GM21528 (cell line): ENCODE measurements around the gene NUSAP1.
"Not testable (repeated sequence)": the region's sequence is repeated elsewhere in the genome, so short reads cannot be mapped to it uniquely, and the experiment has no call there.

Experiments
- ATAC-seq: cut with Tn5 transposase; IDR thresholded peaks from one replicate; pipeline ENCODE4 v1.9.1; 2021; ENCODE audit warnings: mild to moderate bottlenecking, moderate library complexity; ENCODE audit not compliant: unreplicated experiment, low FRiP score

NUSAP1 gene

DNA sequence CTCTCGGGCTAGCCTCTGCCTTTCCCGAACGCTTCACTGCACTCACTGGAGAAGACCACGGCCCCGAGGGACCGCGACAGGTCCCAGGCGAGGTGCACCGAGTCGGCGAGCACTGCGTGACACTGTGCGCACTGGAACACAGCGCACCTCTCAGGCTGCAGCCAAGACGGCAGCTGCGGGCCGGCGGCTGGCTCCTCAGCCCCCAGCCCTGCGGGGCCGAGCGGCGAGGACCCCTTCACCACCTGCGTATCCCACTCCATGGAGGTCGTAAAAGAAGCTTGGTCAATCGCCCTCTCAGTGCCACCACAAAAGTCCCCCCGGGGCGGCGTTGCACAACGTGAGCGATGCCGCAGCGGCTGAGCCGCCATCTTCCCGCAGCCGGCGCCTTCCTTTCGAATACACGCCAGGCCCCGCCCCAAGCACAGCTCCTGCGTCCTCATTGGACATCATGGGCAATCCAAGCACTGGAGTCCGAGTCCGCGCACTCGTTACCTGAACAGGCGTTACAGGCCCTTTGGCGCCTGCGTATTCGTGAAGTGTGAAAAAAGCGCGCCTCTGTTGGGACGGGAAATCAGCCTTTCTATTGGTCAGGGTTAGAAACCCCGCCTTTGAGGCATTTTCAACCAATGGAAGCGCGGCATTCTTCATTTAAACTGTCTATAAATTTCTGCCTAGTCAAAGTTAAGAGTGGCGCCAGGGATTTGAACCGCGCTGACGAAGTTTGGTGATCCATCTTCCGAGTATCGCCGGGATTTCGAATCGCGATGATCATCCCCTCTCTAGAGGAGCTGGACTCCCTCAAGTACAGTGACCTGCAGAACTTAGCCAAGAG is at the start of gene NUSAP1, which contains the start of gene OIP5:
Gene NUSAP1, plus strand, starts transcription at position 688 of the 832 bp plus-strand sequence. Its CDS starts 77 bp downstream, at position 765.
Gene OIP5, minus strand, starts transcription at position 398 of the 832 bp plus-strand sequence. Its CDS starts 30 bp downstream, at position 368.
- ATAC-seq = peak; percentile 89

DNA sequence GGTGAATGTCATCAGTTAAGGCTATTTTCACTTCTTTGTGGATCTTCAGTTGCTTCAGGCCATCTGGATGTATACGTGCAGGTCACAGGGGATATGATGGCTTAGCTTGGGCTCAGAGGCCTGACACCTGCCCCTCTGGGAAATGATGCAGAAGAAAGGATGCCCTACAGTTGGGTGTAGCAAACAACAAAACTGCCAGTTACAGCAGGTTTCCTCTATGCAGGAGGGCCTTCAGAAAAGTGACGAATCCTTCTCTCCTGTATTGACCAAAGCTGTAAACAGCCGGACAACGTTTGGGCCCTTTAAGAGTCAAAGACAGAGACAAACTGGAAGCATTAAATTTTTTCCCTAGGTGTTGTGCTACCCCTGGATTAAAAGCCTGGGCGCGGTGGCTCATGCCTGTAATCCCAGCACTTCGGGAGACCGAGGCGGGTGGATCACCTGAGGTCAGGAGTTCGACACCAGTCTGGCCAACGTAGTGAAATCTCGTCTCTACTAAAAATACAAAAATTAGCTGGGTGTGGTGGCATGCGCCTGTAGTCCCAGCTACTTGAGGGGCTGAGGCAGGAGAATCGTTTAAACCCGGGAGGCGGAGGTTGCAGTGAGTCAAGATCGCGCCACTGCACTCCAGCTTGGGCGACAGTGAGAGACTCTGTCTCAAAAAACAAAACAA is 49.6 kb upstream of the NUSAP1 start:
- peak; percentile 8 for ATAC-seq

- peak; percentile 95 for ATAC-seq
Observed at GRCh38 chr15:41283653-41284426, 48.8 kb upstream of the NUSAP1 start.

GRCh38 chr15:41284427-41285177 is 48.1 kb upstream of the NUSAP1 start:
- no peak for ATAC-seq

DNA sequence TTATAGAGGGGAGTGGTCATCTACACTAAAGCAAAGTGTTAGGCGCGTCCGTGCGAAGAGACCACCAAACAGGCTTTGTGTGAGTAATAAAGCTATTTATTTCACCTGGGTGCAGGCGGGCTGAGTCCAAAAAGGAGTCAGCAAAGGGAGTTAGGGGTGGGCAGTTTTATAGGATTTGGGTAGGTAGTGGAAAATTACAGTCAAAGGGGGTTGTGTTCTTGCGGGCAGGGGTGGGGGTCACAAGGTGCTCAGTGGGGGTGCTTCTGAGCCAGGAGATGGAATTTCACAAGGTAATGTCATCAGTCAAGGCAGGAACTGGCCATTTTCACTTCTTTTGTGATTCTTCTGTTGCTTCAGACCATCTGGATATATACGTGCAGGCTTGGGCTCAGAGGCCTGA is 47.4 kb upstream of the NUSAP1 start:
- no peak for ATAC-seq

- ATAC-seq = no peak
Observed at GRCh38 chr15:41286665-41287333, 45.9 kb upstream of the NUSAP1 start.

DNA sequence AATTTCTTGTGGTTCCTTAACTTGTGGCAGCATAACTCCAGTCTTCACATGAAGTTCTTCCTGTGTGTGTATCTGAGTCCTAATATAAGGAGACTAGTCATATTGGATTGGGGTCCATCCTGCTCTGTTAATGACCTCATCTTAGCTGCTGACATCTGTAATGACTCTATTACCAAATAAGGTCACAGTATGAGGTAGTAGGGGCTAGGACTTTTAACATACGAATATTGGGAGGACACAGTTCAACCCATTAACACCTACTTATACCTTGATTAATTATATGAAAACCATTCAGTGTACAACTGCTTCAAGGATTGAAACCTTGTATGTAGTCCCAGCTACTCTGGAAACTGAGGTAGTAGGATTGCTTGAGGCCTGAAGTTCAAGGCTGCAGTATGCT is 44.2 kb upstream of the NUSAP1 start:
- no peak for ATAC-seq

GRCh38 chr15:41289953-41290352 is 42.7 kb upstream of the NUSAP1 start:
- ATAC-seq = no peak

DNA sequence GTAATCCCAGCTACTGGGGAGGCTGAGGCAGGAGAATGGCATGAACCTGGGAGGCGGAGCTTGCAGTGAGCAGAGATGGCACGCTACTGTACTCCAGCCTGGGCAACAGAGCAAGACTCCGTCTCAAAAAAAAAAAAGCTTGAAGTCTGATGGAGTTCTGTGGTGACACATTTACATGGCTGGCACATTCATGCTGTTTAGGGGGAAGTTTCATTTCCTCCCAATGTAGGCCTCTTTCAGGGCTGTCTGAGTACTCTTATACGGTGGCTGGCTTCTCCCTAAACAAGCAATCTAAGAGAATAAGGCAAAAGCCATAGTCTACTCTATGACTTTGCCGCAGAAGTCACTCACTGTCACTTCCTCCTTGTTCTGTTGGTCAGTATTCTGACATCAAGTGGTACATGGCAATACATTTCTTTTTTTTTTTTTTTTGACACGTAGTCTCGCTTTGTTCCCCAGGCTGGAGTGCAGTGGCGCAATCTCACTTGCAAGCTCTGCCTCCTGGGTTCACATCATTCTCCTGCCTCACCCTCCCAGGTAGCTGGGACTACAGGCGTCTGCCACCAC is 41.5 kb upstream of the NUSAP1 start:
- ATAC-seq = peak; percentile 62

DNA sequence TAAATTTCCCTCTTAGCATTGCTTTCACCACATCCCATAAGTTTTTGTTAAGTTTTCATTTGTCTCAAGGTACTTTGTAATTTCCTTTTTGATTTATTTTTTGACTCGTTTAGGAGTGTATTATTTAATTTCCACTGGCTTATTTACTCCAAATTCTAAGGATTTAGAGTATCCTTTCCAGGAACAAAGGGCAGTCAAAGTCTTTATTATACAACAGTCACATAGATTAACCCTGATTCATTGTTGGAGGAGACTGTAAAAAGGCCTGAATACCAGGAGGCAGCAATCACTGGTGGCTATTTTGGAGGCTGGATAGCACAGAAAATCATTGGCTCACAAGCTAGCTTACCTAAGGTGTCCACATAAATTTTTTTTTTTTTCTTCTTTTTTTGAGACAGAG is 40.2 kb upstream of the NUSAP1 start:
- ATAC-seq = no peak

DNA sequence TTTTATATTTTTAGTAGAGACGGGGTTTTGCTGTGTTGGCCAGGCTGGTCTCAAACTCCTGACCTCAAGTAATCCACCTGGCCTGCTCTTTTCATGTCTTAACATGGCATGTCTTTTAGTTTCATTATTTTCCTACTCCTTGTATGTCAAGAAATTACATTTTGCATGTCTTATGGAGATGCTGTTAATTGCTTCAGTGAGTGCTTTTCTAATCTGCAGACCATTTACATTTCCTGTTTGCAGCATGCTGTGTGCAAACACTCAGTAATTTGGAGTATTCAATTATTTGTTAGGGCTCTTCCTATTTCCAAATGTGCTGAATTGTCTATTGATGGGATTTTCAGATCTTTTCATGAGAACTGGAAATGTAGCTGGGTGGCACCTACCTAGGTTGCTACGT is 31.5 kb upstream of the NUSAP1 start:
- not testable (repeated sequence) for ATAC-seq

- ATAC-seq = no peak
Observed at GRCh38 chr15:41301587-41301986, 31.1 kb upstream of the NUSAP1 start.

DNA sequence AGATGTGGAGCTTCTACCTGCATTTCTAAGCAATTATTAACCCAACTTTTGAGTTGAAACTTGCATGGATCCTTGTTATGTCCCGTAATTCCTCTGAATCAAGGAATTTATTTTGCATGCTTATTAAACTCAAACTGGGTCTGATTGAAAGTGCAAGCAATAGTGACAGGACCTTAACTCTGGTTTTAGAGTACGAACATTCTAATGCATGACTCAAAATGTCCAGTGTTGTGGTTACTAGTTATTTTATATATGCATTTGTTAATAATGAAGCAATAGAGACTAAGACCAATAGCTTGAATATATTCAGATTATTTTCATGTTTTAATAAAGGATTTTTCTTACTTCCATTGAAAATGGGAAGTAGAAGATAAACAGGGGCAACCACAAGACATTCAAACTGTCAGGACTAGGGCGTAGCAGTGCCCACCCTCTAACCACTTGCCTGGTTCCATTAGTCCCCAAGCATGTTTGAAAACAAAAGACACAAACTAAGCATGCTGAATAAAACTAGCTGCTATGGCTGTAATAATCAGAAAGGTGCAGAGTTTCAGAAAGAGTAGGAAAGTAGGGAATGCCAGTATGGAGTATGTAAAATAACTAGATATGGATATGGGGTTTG is 28.4 kb upstream of the NUSAP1 start:
- ATAC-seq = no peak

DNA sequence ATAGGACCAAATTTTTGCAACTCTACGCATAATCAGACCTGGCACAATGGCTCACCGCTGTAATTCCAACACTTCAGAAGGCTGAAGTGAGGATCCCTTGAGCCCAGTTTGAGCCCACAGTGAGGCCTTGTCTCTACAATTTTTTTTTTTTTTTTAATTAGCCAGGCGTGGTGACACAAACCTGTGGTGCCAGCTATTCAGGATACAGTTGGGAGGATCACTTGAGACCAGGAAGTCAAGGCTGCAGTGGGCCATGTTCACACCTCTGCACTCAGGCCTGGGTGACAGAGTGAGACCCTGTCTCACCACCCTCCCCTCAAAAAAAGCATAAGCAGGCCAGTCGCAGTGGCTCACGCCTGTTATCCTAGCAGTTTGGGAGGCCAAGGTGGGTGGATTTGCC is 25.0 kb upstream of the NUSAP1 start:
- ATAC-seq = no peak

- ATAC-seq = no peak
Observed at GRCh38 chr15:41309226-41309905, 23.3 kb upstream of the NUSAP1 start.

- not testable (repeated sequence) for ATAC-seq
Observed at GRCh38 chr15:41320805-41321330, 11.8 kb upstream of the NUSAP1 start.

DNA sequence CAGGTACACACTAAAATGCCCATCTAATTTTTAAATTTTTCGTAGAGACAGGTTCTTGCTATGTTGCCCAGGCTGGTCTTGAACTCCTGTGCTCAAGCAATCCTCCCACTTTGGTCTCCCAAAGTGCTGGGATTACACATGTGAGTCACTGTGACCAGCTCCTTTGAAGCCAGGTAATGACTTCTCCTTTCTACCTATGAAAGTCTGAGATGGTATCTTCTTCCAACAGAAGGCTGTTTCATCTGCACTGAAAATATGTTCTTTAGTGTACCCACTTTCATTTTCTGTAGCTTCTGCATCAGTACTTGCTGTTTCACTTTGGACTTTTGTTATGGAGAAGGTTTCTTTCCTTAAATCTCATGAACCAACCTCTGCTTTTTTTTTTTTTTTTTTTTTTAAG is 9.1 kb upstream of the NUSAP1 start:
- no peak for ATAC-seq

DNA sequence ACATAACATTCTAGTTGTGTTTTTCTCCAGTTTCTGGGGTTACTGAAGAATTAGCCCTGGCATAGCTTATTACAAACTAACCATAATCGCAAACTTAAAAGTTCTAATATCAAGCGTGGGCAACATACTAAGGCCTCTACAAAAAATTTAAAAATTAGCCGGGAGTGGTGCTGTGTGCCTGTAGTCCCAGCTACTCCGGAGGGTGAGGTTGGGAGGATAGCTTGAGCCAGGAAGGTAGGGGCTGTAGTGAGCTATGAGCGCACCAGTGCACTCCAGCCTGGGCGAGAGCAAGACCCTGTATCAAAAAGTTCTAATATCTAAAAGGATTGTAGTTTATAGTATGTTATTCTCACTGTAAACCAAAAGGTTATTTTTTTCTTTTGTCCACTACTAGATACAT is 1.4 kb upstream of the NUSAP1 start:
- no peak for ATAC-seq
